NCI-H69 (cell line): Measurements from ENCODE around the gene FEN1.

Experiments
- DNase-seq: peaks from one replicate; lab custom pipeline; 2025; lab: John Stamatoyannopoulos, UW

Gene FEN1

DNA sequence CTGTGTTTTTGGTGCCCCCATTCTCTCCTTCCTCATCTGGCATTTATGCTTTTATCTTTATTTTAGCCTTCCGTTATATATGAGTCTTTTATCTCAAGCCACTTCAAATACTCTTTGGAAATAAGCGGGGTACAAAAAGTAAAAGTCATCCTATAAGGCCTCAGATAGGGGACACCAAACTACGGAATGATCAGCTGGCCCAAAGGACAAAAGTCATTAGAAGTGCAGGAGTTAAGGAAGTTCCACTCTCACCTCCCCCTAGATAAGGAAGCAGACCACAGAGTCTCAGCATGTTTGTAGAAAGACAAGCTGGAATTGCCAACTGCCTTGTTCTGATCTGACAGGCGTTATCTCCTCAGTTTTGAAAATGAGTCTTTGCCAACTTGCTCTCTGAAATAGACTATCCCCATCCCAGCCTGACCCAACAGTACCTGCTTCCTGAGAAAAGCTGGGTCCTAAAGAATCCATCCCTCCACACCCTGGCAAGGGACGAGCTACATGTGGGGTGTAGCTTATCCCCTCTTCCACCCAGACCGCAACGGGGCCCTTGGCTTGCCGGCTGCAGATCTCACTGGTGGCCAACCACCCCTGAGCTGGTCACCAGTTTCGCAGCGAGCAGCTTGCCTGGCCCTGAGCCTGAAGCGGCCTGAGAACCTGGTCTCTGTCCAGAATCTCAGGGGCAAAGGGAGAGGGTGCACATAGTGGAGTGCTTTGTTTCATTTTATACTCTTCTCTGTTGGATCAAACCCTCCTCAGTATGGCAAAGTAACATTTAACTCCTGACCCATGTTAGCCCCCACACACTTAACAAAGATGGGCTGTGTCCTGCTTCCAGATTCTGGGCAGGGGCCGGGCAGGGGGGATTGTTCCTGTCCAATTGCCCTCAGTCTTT lies 49.2 kb downstream of the FEN1 start:
- DNase-seq, result no peak

DNA sequence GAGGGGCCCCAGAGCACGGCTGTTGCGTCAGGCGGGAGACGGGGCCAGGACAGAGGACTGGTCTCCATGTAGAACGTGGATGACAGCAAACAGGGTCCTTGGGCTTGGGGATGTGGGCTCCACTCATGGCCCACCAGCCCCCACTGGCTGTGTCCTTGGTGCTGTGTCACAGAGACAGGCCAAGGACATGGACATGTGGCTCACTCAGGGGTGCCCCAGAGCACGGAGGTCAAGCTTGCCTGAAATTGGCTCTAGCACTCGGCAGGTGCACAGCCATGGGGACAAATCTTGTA lies 49.8 kb downstream of the FEN1 start:
- no peak for DNase-seq

DNA sequence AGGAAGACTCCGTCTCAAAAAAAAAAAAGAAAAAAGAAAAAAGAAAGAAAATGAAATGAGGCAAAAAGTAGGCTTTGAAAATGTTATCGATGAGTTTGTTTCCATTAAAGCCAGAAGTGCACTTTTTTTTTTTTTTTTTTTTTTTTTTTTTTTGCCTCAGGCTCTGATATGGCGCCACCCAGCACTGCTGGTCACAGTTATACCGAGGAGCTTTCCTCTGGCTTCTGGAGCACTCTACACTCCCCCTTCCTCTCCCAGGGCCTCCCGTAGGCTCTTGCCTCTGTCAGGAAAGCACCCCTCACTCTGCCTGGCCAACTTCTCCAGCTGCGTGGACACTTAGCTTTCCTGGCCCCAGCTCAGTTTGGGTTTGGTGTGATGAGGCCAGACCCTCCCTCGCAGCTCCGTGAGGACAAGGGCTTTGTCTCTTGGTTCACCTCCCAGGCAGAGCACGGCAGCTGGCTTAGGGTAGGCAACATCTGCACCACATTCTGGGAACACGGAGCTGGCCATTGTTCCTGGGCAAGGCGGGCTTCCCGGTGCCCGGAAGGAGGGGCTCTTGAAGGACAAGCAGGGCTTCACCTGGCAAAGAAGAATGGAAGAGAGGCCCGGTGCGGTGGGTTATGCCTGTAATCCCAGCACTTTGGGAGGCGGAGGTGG lies 52.3 kb downstream of the FEN1 start:
- no peak for DNase-seq

DNA sequence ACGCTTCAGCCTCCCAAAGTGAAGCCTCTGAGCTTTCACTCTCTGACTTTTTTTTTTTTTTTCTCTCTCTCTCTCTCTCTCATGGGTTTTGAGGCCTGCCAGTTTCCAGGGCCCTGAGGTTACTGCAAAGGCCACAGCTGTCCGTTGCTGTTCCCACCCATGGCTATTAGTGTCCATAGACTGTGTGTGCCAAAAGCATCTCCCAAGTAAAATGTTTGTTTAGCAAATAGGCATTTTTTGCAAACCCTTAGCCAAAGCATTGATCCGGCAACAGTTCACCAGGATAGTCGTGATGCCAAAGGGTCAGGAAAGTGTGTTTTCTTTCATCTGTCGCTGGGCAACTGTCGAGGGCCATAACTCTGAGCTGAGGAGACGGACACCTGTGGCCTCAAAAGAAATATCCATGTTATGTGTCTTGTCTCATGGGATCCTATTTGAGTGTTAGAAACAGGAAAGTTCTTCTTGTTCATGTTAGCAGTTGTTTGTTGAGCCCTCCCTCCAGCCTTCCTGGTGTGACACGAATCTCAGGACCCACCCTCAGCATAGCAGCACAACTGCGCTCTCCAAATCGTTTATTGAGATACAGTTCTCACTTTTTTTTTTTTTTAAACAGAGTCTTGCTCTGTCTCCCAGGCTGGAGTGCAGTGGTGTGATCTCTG lies 53.8 kb downstream of the FEN1 start:
- DNase-seq, result no peak
